Embryonic facial prominence (tissue), 1 donor: ENCODE results near the gene PCSK5.
"Not testable (repeated sequence)": the region's sequence is repeated elsewhere in the genome, so short reads cannot be mapped to it uniquely, and the experiment has no call there.

Experiments
- DNase-seq: peaks from one replicate; pipeline ENCODE4 v3.0.0-alpha.2; 2016; ENCODE audit errors: extremely low spot score

Gene PCSK5

DNA sequence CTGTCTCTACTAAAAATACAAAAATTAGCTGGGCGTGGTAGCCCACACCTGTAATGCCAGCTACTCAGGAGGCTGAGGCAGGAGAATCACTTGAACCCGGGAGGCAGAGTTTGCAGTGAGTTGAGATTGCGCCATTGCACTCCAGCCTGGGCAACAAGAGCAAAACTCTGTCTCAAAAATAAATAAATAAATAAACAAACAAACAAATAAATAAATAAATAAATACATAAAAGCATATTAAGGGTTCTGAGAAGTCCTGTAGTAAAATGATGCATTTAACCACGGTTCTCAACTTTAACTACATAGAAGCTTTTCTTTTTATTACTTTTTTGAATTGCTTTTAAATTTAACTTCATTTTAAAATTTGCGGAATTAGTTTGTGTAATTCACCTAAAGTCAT lies 190.8 kb downstream of the PCSK5 start:
- not testable (repeated sequence) for DNase-seq

DNA sequence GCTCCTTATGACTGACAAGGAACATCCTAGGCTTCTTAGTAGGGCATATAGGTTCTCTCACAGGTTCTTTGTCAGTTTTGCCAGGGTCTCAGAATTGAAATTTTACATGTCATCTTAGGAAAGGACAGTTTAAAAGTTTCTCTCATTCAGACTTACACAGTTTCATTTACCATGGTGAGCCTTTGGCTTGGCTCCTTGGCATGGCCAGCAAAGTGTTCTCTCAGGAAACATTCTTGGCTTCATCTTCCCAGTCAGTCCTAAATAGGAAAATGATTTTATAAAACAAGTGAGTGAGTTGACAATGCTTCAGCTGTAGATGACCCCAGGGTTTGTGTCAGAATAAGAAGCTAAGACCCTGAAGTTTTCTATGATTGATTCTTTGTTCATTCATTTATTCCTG lies 191.6 kb downstream of the PCSK5 start:
- no peak for DNase-seq

DNA sequence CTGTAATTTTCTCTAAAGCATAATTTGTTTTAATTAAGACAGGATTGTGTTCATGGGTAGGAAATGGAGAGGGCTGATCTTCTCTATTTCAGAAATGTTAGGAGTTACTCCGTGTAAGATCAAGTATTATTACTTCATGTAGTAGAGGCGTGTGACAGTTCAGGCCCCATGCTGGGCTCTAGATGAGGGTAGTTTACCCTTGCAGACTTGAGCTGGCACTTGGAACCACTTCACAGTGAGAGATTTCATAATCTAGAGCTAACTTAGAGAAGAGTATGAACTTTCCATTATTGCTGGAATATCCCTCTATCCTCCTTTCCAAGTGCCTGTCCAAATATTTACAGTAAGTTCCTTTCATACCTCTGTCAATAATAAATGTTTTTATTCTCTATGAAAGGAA lies 195.1 kb downstream of the PCSK5 start:
- DNase-seq, result no peak

DNA sequence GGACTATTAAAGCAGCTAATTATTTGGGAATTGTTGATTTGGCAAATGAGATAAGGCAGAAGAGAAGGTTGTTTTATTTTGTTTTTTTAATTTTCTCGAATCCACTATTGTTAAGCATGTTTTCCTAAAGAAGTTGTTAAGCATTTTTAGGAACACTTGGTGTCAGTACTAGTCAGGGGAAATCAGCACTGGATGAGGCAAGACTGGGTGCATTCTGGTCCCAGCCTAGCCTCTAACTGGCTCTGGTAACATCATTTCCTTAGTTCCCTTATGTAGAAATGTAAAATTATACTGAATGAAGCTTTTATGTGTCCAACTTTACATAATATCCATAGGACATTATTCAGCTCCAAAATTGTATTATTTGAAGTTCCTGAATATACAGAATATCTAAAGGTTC lies 196.1 kb downstream of the PCSK5 start:
- DNase-seq, result no peak

DNA sequence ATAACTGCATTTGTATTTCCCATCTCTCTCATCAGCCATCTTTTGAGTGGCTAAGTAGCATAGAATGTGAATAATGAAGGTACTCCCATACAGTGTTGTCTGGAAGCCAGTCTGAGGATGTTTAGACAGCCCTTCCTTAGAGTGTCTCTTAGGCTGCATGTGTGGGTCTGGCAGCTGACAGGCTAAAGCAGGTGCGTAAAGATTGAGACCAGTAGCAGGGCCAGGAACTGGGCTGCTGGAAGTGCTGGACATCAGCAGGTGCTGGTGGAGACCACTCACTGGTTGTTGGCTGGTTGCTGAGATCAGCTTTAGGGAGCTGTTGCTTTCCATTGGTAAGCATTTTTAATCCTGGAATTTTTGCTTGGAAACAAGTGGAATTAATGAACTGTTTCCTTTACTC lies 197.5 kb downstream of the PCSK5 start:
- DNase-seq, result no peak

DNA sequence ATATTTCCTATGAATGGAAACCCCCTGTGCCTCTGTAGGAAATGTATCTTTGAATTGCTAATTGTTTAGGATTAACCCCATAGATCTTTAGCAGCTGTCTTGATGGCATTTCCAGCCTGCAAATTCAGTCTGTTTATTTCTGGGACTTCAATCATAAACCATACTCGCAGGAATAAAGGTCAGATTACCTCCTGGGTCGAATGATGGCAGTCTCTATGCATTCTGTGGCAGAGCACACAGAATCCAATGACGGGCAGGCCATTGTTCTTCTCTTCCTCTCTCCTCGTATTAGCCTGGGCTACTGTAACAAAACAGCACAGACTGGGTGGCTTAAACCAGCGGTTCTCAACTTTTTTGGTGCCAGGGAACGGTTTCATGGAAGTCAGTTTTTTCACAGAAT lies 199.9 kb downstream of the PCSK5 start:
- no peak for DNase-seq

DNA sequence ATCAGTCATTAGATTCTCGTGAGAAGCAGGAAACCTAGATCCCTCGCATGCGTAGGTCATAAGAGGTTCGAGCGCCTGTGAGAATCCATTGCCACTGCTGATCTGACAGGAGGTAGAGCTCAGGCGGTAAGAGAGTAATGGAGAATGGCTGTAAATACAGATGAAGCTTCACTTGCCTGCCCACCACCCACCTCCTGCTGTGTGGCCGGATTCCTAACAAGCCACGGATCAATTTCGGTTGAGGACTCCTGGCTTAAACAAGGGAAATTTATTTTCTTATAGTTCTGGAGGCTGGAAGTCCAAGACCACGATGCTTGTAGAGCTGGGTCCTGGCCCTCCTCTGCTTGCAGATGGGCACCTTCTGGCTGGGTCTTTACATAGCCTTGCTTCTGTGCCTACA lies 200.4 kb downstream of the PCSK5 start:
- DNase-seq, result no peak

DNA sequence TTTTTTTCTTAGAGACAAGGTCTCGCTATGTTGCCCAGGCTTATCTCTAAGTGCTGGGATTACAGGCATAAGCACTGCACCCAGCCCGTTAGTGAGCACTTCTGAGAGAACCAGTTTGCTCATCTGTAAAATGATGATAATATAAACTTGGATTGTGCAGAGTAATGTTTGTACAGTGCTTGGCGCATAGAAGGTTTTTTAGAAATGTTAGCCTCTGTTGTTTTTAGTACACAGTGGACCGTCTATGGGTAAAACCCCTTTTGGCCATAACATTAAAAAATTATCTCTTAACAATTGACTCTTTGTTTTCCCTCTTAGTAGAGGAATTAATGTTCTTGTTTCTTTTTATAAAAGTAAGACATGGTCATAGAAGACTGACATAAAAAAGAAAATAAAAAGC lies 202.1 kb downstream of the PCSK5 start:
- no peak for DNase-seq

DNA sequence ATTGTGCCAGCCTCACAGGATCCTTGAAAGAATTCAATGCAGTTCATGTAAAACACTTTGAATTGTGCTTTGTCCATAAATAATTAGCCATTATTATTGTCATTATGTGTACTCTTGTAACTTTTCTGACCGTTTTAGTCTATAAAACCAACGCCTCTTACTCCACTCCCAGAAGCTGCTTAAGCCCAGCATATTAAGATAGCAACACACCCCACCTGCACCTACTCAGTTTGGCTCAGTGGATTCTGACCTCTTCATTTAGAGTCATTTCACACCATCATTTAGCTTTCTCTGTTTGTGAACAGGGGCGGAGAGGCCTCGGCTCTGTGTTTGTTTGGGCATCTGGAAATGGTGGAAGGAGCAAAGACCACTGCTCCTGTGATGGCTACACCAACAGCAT lies 205.1 kb downstream of the PCSK5 start:
- no peak for DNase-seq

DNA sequence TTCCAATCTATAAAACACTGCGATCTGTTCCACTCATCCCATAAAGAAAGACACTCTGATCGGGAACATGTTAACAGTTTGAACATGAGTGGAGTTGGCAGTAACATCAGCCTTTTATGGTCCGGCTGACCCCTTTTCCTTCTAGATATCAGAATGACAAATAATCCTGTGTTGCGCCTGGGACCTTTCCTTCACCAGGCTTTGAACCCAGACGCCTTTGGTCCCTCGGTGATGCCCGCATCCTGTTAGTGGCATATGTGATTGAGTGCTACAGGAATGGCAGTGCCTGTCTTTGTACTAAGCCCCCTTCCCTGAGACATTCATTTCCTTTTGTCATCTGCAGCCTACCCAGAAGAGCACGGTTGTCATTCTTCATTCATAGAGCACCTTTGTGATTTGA lies 209.0 kb downstream of the PCSK5 start:
- DNase-seq, result no peak

DNA sequence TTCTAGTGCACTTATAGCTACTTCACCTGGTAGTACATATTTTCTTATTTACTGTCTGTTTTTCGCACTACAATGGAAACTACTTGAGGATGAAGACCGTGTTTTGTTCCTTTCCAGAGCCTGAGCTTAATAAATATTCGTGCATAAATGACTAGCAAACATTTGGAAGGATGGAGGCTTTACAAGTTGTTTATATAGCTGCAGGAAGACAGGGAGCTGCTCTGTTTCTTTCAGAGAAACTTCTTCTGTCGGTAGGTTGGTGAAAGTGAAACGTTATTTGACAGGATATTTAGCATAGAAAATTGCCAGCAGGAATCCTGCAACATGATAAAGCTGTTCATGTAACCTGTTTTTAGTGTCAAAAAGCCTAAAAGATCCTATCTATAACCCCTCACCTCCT lies 210.6 kb downstream of the PCSK5 start:
- no peak for DNase-seq

DNA sequence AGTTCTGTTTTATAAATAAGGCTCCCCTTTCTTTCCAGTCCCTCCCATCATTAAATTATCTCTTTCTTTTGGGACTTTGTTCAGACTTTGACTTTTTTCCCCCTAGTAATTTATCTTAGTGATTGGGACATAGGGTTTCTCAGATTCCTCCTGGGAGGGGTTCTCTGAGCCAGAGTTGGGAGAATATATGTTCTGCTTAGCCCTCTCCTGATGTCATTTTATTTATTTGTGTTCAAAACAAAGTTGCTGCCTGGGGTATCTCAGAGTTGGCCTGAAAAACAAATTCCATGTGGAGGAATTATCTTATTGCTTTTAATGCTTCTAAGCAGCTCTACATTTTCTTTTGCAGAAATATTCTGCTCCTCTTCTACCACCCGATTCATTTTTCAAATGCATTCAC lies 211.0 kb downstream of the PCSK5 start:
- DNase-seq, result no peak

DNA sequence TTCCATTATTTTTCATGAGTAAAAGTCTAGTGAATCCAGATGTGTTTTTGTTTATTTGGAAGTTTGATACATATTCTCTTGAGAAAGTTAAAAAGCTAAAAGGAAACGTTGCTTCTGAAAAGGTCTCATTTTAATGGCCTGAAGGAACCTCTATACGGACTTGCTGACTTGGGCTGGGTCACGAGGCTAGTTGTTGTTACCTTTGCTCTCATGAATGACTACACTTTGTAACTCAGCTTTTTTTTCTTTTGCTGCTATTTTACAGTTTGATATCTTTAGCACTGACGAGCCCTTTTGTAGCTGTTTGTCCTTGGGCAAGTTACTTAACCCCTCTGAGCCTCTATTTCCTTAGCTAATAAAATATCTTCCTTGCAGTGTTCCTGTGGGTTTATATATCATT lies 211.5 kb downstream of the PCSK5 start:
- no peak for DNase-seq

DNA sequence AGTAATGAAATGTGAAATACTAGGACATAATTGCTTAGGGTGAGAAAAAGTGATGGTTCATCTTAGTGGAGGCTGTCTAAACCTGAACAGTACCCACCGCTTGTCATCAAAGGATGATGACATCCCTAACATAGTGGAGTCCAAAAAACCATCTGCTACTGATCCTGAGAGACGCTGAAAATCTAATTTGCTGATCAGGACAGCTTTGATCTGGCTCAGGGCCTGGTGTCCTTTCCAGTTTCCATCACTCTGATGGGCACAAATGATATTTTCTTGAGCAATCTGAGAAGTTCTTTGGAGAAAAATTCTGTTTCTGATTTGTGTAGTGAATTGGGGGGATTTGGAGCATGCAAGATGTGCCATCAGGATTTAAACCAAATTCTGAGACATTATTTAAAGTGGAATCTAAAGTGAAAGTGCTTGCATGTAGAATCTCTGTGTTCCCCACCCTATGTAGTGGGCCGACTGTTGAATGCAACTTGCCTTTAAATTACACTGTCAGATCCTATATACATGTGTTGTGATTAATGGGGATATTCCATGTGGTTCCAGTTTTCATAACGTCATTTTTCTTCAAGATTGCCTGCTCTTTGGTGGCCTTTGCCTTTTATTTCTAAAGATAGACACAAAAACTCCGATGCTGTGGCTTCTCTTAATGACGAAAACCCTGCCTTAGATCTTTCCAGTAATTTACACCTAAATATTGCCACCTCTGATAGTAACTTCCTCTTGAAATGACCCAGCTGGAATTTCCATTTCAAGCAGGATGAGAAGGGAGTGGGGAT lies 213.2 kb downstream of the PCSK5 start:
- DNase-seq, result no peak

DNA sequence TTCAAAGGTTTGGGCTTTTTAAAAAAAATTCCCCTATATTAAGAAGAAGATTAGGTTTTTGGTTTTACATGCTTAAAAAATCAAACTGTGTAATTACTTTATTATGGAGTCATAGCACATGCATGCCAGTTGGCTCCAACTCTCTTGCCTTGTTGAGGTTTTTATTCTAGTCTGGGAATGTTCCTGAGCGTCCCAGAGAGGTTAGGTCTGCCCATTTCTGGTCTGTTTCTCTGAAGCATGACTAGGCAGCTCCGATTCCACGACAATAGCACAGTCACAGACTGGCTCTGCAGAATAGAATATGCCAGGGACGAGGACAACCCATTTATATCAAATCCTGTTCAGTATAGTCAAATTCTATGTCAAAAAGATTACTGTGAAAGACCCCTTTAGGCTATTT lies 217.0 kb downstream of the PCSK5 start:
- DNase-seq, result no peak

DNA sequence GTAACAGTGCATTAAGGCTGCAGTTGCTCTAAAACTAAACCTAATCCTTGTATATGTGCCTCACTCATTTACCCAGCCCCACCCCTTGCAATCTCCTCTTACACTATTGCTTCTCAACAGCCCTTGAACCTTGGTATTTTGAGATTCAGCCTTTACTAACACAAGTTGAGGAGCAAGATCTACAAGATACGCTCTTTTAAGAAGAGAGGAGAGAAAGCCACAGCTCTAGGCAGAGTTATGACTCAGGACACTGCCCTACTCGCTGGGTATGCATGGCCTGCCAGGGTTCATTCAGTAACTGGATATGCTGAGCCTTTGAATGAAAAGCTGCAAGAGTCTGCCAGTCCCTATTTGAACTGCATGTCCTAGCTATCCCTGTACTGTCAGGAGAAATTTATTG lies 219.5 kb downstream of the PCSK5 start:
- no peak for DNase-seq

DNA sequence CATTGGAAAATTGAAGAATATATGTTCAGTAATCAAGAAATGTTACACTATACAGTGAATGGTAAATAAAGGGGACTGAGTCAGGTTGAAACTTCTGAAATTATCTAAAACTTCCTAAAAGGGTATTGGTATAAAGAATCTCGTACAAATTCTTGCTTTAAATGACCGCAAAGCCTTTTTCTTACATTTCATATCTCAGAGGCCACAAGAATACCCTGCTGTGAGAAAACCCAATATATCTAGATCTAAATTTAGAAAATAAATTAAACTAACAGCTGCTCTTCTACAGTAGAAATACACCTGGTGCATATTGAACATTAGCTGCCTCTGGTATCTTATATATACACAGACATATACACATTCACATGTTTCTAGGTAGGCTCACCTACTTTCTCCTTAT lies 221.7 kb downstream of the PCSK5 start:
- no peak for DNase-seq

DNA sequence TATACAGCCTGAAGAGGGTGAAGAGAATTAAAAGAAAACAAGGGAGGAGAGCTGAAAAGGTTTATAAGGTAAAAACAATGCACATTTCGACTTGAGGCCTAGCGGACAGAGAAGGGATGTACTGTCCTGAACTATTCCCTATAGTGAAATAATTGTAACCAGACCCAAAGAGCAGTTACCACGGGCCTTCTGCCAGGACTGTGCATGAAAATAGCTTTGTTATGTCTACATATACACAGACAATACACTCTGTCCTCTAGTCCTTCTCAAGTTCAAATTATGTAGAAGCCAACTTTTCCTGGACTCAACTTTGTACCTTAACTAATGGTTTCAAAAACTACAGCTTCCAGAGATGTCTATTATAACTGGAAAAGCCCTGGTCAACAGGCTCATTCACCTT lies 223.7 kb downstream of the PCSK5 start:
- DNase-seq, result no peak

DNA sequence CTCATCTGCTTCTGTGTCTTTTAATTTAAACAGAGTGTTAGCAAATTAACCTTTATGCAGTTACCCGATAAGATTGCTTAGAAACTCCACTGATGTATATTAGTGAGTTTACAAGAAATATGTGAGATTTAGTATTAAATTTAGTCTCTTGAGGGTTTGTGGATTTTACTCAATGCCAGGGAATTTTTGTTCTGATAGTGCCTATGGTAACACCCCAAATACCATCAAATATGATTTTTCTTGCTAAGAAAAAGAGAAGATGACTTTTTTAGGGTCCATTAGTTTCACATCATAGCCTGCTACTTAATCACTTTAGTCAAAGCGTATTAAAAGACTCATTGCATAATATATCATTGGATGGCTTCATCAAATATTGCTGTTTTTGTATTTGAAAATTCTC lies 224.9 kb downstream of the PCSK5 start:
- DNase-seq, result no peak

DNA sequence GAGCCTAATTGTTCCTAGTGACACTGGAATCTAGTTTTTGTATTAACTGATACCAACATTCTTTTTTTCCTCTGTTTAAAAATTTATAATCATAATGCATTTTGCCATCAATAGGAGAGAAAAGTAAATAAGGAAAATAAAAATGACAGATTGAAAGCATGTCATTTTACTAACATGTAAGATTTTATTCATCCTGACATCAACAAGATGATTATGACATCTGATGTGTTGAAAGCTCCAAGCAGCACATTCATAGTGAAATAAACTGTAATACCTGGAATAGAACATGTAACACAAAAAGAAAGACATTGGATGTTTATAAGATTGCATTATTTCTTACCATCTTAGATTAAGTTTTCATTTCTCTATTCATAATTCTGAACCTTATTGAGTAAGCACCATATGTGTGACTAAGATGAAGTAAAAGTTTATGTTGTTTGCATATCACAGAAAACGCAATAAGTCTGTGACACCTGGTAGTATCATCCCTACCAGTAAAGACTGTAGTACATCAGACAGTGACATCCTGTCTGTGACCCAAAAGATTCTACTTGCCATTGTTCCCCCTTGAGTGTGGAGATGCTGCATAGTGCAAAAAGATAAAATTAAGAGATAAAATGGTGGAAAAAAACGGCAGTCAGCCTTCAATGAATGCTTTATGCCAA lies 225.6 kb downstream of the PCSK5 start:
- DNase-seq, result no peak

DNA sequence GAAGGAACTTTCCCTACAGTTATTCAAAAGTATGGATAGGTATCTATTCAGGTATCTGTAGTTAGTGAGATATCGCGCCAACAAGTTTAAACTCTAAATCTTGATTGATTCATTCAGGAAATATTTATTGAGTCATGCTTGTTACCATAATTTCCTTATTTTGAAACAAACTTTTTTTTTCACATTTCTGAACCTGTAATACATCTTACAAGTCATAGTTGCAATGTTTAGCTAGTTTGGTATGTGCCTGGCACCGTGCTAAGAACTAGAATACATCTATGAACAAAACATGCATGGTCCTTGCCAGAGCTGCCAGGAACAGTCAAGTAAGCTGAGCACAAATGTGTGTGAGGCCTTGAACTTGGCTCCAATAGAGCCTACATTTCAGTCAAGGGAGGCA lies 226.4 kb downstream of the PCSK5 start:
- no peak for DNase-seq

DNA sequence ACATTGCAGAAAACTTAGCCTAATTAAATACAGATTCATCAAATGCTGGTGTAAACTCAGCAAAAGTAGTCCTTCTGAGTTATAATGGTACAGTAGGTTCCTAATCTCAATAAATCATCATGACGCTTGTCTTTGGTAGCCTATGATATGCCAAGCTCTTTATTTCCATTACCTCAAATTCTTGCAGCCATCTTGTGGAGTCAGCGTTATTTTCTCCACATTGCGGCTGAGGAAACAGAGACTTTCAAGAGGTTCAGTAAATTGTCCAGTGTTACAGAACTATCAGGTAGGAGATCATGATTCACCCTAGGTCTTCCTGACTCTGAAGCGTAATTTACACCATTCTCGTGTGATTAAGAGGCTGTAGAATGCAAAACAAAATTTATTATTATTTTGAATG lies 237.2 kb downstream of the PCSK5 start:
- no peak for DNase-seq

DNA sequence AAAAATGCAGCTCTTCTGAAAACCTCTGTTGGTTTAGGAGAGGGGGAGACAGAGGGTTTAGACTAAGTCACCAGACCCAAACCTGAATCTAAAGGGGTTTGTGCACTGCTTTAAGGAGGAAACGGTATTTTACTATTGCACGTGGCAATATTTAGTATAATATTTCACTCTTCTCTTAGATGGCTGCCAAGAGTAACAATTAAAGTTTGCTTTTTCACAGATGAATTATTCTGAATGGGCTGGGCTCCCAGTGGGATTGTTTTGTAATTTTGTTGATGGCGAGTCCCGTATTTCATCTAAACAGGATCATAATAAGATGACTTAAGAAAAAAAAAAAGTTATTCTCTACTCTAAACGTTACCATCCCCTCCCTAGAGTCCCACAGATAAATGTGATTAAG lies 245.4 kb downstream of the PCSK5 start:
- no peak for DNase-seq

DNA sequence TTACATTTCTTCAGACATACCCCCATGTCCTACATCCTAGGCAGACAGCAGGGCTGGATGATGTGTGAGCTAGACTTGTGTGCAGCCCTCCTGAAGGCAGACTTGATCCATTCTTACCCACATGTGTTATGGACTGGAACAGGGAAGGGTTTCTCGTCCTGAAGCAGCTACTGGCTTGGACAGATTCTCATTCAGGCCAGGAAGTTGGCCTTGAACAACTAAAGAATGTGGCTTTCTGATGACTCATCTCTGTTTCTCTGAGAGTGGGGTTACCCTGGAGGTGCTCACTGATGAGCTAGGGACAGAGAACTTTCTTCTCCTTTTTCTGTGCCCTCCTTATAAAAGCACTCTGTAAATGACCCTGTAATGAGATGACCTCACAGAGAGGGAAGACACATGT lies 246.5 kb downstream of the PCSK5 start:
- DNase-seq, result no peak
